Upper lobe of left lung (tissue), 6 donors: Measurements from ENCODE around the gene ARHGAP26. TPM values are rescaled to one million over a fixed set of nuclear protein-coding genes. Genes with fewer than 3 reads are reported as not detected.

Experiments used
- ATAC-seq, 2 donors: fragments of 200-7000 bp; cut with Tn5 transposase; one replicate each; pipeline ENCODE4 v1.9.1; 2022; ENCODE audit warnings: mild to moderate bottlenecking in 2 of 2, moderate library complexity in 2 of 2; ENCODE audit not compliant: low FRiP score in 2 of 2
- DNase-seq, 2 donors: peaks; one replicate each; pipeline ENCODE4 v3.0.0-alpha.2; 2019 to 2020
- H3K27ac ChIP-seq, 4 donors: fragments of 200-600 bp; sonication (generic); one replicate each; pipeline ENCODE4 v1.5.1; 2016 to 2019
- H3K27me3 ChIP-seq, 4 donors: fragments of 200-600 bp; sonication (generic); one replicate each; pipeline ENCODE4 v1.5.1; 2017 to 2019
- H3K36me3 ChIP-seq, 4 donors: fragments of 200-600 bp; sonication (generic); one replicate each; pipeline ENCODE4 v1.5.1; 2016 to 2019
- H3K4me1 ChIP-seq, 4 donors: fragments of 200-600 bp; sonication (generic); one replicate each; pipeline ENCODE4 v1.5.1; 2018 to 2019
- H3K4me3 ChIP-seq, 4 donors: fragments of 200-600 bp; sonication (generic); one replicate each; pipeline ENCODE4 v1.5.1; 2017 to 2019; ENCODE audit warnings: mild to moderate bottlenecking in 2 of 4, moderate library complexity in 1 of 4
- H3K9me3 ChIP-seq, 4 donors: fragments of 200-600 bp; sonication (generic); one replicate each; pipeline ENCODE4 v1.5.1; 2018 to 2019
- CTCF ChIP-seq, 6 experiments: fragments of 450-650 bp in 4 of 6; fragments of 200-600 bp in 2 of 6; sonication (generic) in 2 of 6; IDR thresholded peaks; one replicate each; pipeline ENCODE4 v1.5.1; 2016 to 2019; ENCODE audit warnings: antibody characterized with exemption in 6 of 6
- EP300 ChIP-seq, 4 donors: sonication (generic); formaldehyde crosslinking; IDR thresholded peaks; one replicate each; pipeline ENCODE4 v1.5.1; 2017; ENCODE audit warnings: antibody characterized with exemption in 4 of 4, control low read depth in 2 of 4
- POLR2A ChIP-seq, 4 donors: fragments of 450-650 bp; IDR thresholded peaks; one replicate each; pipeline ENCODE4 v1.5.1; 2016 to 2017; ENCODE audit warnings: antibody characterized with exemption in 4 of 4, mild to moderate bottlenecking in 2 of 4
- POLR2AphosphoS5 ChIP-seq, 2 donors: sonication (generic); formaldehyde crosslinking; IDR thresholded peaks; one replicate each; pipeline ENCODE4 v1.5.1; 2017; ENCODE audit warnings: antibody characterized with exemption in 2 of 2
- WGBS, 2 donors: methylation state at CpG; one replicate each; pipeline ENCODE4 v1.1.5; 2017 to 2018; 5-methylcytosine and 5-hydroxymethylcytosine counted together
- total RNA-seq, 6 donors: library from RNA; depleted of rRNA in 4 of 6; stranded (reverse); fragments of >200 nt in 4 of 6; gene quantifications; one replicate each; pipeline versions ENCODE4 v1.1.0 to v1.2.1, GENCODE V29; 2016 to 2021
- donor health status: DM: no; HTN: no; CAD: no; lungs with moderate emphysema.
- donor health status: DM: no; HTN: yes; CAD: no; lungs with severe emphysema.

Gene ARHGAP26
- total RNA-seq, 6 donors from 2014 or later = 34.9 to 90.1 (median 38.9) TPM

DNA sequence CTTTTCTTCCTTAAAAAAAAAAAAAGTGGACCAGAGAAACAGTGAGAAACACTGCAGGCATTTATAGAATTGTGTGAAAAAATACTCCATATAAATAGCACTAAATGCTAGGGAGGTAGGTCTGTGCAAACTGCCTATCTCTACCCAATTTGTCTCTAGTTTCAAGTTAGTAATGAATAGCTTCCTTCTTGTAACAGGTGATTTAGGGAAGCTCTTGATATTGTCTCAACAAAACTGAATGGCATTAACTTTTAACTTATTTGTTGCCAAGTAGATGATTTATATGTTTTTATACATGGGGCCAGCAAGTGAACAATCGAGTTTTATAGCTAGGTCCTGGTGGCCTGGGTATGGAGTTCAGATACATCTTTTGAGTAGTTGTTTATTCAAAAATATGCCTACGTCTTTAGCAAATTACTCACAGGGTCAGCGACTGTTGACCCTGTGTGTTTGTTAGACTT lies 349.7 kb downstream of the ARHGAP26 start:
- H3K4me3 ChIP-seq = no peak overlapping the region
- H3K4me1 ChIP-seq = peaks cover 0 to 11% (median 0%) of the 10 kb centered on the region in 4 donors
- no peak for ATAC-seq
- no peaks in the 10 kb centered on the region for H3K36me3 ChIP-seq
- TF ChIP-seq POLR2AphosphoS5 (IDR thresholded peaks at IDR 0.05) (no peak), EP300 (IDR thresholded peaks at IDR 0.05) (no peak), CTCF (IDR thresholded peaks at IDR 0.05) (no peak), POLR2A (IDR thresholded peaks at IDR 0.05) (no peak)
- WGBS, 2 donors = 88 to 94% methylated on average over 3 of the region's 3 CpGs
- H3K27me3 ChIP-seq = no peaks in the 10 kb centered on the region
- H3K27ac ChIP-seq = peak overlapping the region in 2 of 4 donors; percentile 11 to 60
- no peaks in the 10 kb centered on the region for H3K9me3 ChIP-seq
- no peak for DNase-seq

DNA sequence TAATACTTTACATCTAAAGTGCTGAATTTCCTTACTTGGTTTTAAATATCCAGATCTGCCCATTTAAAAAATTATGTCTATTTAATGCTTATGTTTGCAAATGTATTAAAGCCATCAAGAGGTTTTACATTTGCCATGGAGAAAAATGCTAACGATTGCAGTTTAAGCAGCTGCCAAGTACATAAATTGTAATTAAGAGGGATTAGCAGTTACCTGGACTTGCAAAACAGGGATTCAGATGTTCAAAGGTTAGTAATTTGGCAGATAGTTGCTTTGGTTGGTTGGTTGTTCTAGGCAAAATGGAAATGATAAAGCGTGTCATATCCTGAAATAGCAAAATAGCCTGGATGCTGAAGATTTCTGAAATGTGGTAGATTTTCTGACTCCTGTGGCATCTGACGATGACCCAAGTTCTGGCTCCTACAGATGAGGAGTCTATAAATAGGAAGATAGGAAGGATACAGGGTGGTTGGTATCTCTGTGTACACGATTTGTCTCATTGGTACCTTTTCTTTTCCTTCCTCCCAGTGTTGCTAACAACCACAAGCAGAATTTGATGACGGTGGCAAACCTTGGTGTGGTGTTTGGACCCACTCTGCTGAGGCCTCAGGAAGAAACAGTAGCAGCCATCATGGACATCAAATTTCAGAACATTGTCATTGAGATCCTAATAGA lies 350.4 kb downstream of the ARHGAP26 start:
- Histone ChIP-seq H3K36me3 (no peaks in the 10 kb centered on the region), H3K9me3 (no peaks in the 10 kb centered on the region), H3K27me3 (no peaks in the 10 kb centered on the region), H3K4me3 (no peak overlapping the region), H3K27ac (no peak overlapping the region), H3K4me1 (peaks cover 0 to 14% (median under 1%) of the 10 kb centered on the region in 4 donors)
- TF ChIP-seq POLR2A (IDR thresholded peaks at IDR 0.05) = no peak
- TF ChIP-seq CTCF (IDR thresholded peaks at IDR 0.05) = no peak
- no peak for TF ChIP-seq EP300 (IDR thresholded peaks at IDR 0.05)
- TF ChIP-seq POLR2AphosphoS5 (IDR thresholded peaks at IDR 0.05) = no peak
- DNase-seq = no peak
- WGBS, 2 donors = 82 to 85% methylated on average over 5 of the region's 5 CpGs
- ATAC-seq = no peak

GRCh38 chr5:143121135-143121475 lies 350.9 kb downstream of the ARHGAP26 start:
- Histone ChIP-seq H3K27ac (no peak overlapping the region), H3K27me3 (no peaks in the 10 kb centered on the region), H3K4me3 (no peak overlapping the region), H3K9me3 (no peaks in the 10 kb centered on the region), H3K36me3 (no peaks in the 10 kb centered on the region), H3K4me1 (peaks cover 0 to 20% (median 4%) of the 10 kb centered on the region in 4 donors)
- no peak for ATAC-seq
- TF ChIP-seq POLR2A (IDR thresholded peaks at IDR 0.05) (no peak), EP300 (IDR thresholded peaks at IDR 0.05) (no peak), CTCF (IDR thresholded peaks at IDR 0.05) (no peak), POLR2AphosphoS5 (IDR thresholded peaks at IDR 0.05) (no peak)
- 93 to 95% methylated on average over 3 of the region's 3 CpGs for WGBS, 2 donors
- DNase-seq = no peak

DNA sequence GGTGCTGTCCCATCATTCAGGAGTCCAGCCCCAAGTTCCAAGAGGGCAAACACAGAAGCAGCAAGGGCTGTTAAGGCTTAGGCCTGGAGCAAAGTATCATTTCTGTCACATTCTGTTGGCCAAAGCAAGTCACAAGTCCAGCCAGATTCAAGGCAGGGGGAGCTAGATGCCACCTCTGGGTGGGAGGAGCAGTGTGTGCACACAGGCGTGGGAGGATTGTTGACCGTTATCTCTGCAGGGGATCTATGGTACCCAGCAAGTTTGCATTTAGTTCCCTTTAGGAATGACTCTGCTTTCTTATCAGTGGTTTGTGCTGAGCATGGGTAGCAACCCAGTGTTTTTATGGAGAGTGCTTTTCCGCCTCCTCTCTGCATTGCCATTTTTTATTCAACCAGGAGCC lies 354.4 kb downstream of the ARHGAP26 start:
- TF ChIP-seq POLR2AphosphoS5 (IDR thresholded peaks at IDR 0.05) = no peak
- no peak for TF ChIP-seq EP300 (IDR thresholded peaks at IDR 0.05)
- TF ChIP-seq POLR2A (IDR thresholded peaks at IDR 0.05) = no peak
- TF ChIP-seq CTCF (IDR thresholded peaks at IDR 0.05) = no peak

More for the DNA sequence above, 354.4 kb downstream of the ARHGAP26 start:
- Histone ChIP-seq H3K27me3 (no peaks in the 10 kb centered on the region), H3K9me3 (no peaks in the 10 kb centered on the region), H3K27ac (peak overlapping the region in 1 of 4 donors; percentile 14), H3K36me3 (no peaks in the 10 kb centered on the region), H3K4me3 (no peak overlapping the region), H3K4me1 (peaks cover 0 to 33% (median 19%) of the 10 kb centered on the region in 4 donors)
- 62 to 81% methylated on average over 3 of the region's 3 CpGs for WGBS, 2 donors
- ATAC-seq = peak in 1 of 2 donors; percentile 37
- DNase-seq = no peak
